Left ventricle myocardium superior (tissue), 1 donor: Measurements from ENCODE around the gene ALG10B. TPM values are rescaled to one million over a fixed set of nuclear protein-coding genes. Genes with fewer than 3 reads are reported as not detected.

Source experiments
- ATAC-seq: fragments of 200-7000 bp; cut with Tn5 transposase; one replicate; pipeline ENCODE4 v1.9.1; 2020; ENCODE audit warnings: mild to moderate bottlenecking, moderate library complexity
- DNase-seq: peaks from one replicate; pipeline ENCODE4 v3.0.0-alpha.2; 2020
- intact Hi-C: fragments of 100-400 bp; cut with micrococcal nuclease; formaldehyde crosslinking; loops from one replicate; pipeline ENCODE4 v1.11.0; 2022
- total RNA-seq: library from RNA; stranded (reverse); fragmentation: NEBNext Ultra II Directional; extraction: Animal tissue kit (Norgen Biotek cat#: 25700); gene quantifications from one replicate; pipeline ENCODE4 v1.2.1, GENCODE V29; 2021
- donor health status: DM: no; HTN: yes; CAD: no; lungs with severe emphysema.

ALG10B gene
- total RNA-seq, 1 donor from 2014 or later: 5.6 TPM

DNA sequence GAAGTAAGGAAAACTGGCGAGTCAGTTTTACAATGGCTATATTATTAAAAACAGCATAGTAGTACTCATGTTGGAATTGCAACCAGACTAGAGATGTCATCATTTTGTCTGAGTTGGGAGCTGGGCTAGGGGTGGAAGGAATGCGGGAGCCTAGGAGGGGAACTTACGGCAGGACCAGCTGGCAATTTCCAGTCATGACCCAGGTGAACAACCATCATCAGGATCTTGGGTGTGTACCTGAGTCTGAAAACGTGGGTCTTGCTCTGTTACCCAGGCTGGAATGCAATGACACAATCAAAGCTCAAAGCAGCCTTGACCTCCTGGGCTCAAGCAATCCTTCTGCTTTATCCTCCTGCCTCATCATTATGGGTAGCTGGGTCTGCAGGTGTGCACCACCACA, 50.9 kb downstream of the ALG10B start:
- intact Hi-C loops: no loop called here
- no peak for ATAC-seq
- DNase-seq: no peak

DNA sequence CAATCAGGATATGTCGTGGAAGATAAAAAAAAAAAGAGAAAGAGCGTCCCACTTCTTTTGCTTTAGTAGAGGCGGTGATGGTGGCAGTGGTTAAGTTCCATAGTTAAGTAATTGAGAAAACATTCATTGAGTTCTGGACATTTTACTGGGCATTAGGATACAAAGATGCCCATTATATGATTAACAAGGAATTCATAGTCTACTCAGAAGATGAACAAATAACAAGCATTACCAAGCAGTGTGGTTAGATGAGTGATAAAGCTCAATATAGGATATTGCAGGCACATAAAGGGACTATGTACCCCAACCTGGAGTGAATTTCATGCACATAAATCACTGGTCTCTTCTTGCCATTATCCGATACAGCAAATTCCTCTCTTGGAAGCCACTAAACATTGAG, 53.7 kb downstream of the ALG10B start:
- intact Hi-C loops: no loop called here
- no peak for ATAC-seq
- no peak for DNase-seq

DNA sequence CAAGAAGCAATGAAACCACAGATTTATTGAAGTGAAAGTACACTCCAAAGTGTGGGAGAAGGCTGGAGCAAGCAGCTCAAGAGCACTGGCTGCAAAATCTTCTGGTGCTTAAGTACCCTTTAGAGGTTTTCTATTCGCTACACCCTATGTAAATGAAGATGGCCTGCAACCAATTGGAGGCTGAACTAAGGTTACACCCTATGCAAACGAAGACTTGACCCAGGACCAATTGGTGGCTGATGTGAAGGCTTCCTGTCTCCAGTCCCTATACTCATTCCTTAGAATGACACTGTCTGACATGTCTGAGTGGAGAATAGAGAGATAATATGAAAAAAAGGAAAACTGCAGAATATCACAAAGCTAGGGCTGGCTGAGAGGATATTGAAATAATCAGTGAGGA, 57.2 kb downstream of the ALG10B start:
- DNase-seq: no peak
- ATAC-seq: no peak
- intact Hi-C loops: no loop called here

DNA sequence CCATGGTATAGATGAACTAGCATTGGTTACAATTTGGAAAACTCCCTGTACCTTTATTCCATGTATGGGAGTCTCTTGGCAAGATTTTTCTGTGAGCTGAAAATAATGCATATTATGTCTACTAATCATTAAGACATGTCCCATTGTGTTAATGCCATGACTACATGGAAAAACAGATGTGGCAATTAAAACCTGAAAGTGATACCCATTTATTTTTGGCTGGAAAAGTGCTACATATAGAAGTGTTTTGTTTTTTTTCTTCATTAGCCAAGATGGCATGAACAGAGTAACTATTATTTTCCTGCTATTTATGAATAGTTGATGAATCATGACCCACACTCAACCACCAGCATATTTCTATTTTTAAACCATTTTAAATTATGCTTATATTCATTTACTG, 58.2 kb downstream of the ALG10B start:
- intact Hi-C loops: no loop called here
- ATAC-seq: no peak
- no peak for DNase-seq
